Stomach (tissue), 4 donors: ENCODE data around the gene PKD1L1.

Experiments
- CTCF ChIP-seq, 7 experiments: fragments of 450-650 bp in 4 of 7; fragments of 200-600 bp in 3 of 7; sonication (generic) in 3 of 7; IDR thresholded peaks; one replicate each; pipeline ENCODE4 v1.5.1; 2016 to 2019; ENCODE audit warnings: antibody characterized with exemption in 7 of 7, control low read depth in 2 of 7, mild to moderate bottlenecking in 1 of 7
- POLR2A ChIP-seq, 4 donors: fragments of 450-650 bp; IDR thresholded peaks; one replicate each; pipeline ENCODE4 v1.6.1; 2016; ENCODE audit warnings: antibody characterized with exemption in 4 of 4, control low read depth in 2 of 4, mild to moderate bottlenecking in 1 of 4, moderate library complexity in 1 of 4

DNA sequence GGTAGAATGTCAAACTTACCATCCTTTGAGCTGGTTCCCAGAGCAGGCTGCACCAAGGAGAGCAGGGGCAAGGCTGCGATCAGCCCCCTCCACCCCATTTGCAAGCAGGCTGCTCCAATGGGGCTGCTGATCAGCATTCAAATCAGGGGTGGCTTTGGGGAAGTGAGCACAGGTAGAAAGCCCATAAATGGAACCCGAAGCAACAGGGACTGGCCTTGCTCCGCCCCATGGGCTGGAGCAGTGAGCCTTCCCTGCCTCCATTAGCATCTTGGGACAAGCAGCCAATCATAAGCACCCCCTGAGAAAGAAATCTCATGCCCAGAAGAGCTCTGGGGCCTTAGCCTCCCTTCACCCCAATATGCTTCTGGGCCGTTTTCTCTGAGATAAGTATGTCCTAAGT is 4.0 kb upstream of the PKD1L1 start:
- TF ChIP-seq CTCF (IDR thresholded peaks at IDR 0.05) (no peak), POLR2A (IDR thresholded peaks at IDR 0.05) (no peak)
